Right lobe of liver (tissue), 4 donors: ENCODE data around the gene PKD1.

Experiments
- POLR2A ChIP-seq: fragments of 450-650 bp; IDR thresholded peaks from one replicate; pipeline ENCODE4 v1.6.1; 2017; ENCODE audit warnings: antibody characterized with exemption, mild to moderate bottlenecking
- TF ChIP-seq, protein P1 (sequence below), 4 donors: fragments of 200-600 bp in 3 of 4; fragments of 450-650 bp in 1 of 4; IDR thresholded peaks; one replicate each; pipeline versions ENCODE4 v1.5.1 to v1.8.0; 2016 to 2022; ENCODE audit warnings: antibody characterized with exemption in 4 of 4, mild to moderate bottlenecking in 2 of 4
- donor health status: DM: no; HTN: no; CAD: no.
- donor health status: DM: no; HTN: no; CAD: no.
- donor health status: DM: no; HTN: yes; CAD: no.

DNA sequence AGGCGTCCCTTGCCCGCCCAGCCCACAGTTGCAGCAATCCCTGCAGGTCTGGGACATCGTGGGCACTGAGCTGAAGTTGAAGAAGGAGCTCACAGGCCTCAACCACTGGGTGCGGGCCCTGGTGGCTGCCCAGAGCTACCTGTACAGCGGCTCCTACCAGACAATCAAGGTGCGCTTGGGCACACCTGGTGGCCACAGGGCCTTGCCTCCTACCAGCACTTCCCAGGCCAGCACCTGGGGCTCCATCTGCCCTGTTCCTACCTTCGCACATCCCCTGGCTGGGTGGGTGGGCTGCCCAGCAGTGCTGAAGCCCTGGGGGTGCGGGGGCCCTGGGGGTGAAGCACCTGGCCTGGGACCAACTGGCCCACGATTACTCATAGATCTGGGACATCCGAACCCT is 39.8 kb upstream of the PKD1 start:
- TF ChIP-seq, protein P1, sequence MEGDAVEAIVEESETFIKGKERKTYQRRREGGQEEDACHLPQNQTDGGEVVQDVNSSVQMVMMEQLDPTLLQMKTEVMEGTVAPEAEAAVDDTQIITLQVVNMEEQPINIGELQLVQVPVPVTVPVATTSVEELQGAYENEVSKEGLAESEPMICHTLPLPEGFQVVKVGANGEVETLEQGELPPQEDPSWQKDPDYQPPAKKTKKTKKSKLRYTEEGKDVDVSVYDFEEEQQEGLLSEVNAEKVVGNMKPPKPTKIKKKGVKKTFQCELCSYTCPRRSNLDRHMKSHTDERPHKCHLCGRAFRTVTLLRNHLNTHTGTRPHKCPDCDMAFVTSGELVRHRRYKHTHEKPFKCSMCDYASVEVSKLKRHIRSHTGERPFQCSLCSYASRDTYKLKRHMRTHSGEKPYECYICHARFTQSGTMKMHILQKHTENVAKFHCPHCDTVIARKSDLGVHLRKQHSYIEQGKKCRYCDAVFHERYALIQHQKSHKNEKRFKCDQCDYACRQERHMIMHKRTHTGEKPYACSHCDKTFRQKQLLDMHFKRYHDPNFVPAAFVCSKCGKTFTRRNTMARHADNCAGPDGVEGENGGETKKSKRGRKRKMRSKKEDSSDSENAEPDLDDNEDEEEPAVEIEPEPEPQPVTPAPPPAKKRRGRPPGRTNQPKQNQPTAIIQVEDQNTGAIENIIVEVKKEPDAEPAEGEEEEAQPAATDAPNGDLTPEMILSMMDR (IDR thresholded peaks at IDR 0.05), result no peak
- no peak for TF ChIP-seq POLR2A
